Measurements from ENCODE around the gene RNASEL.

DNA sequence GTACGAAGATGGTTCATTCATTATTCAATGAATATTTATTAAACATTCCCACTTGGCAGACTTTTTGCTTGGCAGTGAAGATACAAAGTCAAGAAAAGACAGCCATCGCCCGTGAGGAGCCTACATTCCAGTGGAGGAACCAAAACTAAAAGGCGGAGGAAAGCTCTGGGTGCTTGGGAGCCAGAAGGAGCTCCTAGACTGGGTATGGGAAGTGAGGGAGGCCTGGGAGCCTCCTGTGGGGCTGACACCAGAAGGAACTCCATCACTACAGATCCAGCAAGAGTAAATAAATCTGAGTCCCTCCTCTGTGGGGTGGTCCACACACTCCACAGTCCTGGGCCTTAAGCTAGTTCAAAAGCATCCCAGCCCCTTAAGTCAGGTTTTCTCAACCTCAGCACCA lies 14.9 kb downstream of the RNASEL start:
- TF ChIP-seq, protein P1, sequence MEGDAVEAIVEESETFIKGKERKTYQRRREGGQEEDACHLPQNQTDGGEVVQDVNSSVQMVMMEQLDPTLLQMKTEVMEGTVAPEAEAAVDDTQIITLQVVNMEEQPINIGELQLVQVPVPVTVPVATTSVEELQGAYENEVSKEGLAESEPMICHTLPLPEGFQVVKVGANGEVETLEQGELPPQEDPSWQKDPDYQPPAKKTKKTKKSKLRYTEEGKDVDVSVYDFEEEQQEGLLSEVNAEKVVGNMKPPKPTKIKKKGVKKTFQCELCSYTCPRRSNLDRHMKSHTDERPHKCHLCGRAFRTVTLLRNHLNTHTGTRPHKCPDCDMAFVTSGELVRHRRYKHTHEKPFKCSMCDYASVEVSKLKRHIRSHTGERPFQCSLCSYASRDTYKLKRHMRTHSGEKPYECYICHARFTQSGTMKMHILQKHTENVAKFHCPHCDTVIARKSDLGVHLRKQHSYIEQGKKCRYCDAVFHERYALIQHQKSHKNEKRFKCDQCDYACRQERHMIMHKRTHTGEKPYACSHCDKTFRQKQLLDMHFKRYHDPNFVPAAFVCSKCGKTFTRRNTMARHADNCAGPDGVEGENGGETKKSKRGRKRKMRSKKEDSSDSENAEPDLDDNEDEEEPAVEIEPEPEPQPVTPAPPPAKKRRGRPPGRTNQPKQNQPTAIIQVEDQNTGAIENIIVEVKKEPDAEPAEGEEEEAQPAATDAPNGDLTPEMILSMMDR (IDR thresholded peaks at IDR 0.05), result no peak
- TF ChIP-seq ZFX (IDR thresholded peaks at IDR 0.05; ENCODE audit: borderline replicate concordance), result no peak

Measured in 22Rv1 (cell line).